HG03520 (cell line): ENCODE results near the gene TRAF2.
"Not testable (repeated sequence)": the region's sequence is repeated elsewhere in the genome, so short reads cannot be mapped to it uniquely, and the experiment has no call there.

Experiments
- ATAC-seq: cut with Tn5 transposase; IDR thresholded peaks from one replicate; pipeline ENCODE4 v1.9.1; 2021; ENCODE audit warnings: mild to moderate bottlenecking, moderate library complexity; ENCODE audit not compliant: unreplicated experiment

TRAF2 gene, protein sequence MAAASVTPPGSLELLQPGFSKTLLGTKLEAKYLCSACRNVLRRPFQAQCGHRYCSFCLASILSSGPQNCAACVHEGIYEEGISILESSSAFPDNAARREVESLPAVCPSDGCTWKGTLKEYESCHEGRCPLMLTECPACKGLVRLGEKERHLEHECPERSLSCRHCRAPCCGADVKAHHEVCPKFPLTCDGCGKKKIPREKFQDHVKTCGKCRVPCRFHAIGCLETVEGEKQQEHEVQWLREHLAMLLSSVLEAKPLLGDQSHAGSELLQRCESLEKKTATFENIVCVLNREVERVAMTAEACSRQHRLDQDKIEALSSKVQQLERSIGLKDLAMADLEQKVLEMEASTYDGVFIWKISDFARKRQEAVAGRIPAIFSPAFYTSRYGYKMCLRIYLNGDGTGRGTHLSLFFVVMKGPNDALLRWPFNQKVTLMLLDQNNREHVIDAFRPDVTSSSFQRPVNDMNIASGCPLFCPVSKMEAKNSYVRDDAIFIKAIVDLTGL

DNA sequence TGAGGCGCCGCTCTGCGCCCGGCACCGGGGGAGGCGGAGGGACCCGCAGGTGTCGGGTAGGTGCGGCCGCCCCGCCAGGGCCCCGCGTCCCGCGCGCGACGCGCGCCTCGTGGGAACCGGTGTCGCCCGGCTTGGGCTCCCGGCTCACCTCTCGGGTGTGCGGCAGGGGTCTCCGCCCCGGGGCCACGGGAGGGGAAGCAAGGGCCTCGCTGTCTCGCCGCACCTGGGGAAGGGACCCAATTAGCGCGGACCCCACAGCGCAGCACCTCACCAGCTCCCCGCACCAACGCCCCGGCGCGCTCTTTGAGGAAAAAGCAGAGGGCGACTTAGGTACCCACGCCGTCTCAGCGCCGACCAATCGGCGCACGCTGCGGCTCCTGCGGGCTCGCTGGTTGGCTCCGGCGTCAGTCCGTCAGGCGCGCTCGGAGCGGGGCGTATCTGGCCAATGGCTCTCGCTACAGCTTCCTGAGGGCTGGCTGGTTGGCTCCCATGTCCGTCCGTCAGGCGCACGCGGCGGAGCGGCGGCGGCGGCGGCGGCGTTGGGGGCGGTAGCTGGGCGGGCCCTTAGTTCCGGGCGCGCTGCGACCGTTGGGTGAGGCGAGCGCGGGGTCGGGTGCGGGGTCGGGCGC, at the start of gene TRAF2:
TRAF2 (plus strand) TSS at position 567 of the 629 bp plus-strand sequence. CDS start 12,225 bp downstream, outside the sequence.
- peak; percentile 83 for ATAC-seq

DNA sequence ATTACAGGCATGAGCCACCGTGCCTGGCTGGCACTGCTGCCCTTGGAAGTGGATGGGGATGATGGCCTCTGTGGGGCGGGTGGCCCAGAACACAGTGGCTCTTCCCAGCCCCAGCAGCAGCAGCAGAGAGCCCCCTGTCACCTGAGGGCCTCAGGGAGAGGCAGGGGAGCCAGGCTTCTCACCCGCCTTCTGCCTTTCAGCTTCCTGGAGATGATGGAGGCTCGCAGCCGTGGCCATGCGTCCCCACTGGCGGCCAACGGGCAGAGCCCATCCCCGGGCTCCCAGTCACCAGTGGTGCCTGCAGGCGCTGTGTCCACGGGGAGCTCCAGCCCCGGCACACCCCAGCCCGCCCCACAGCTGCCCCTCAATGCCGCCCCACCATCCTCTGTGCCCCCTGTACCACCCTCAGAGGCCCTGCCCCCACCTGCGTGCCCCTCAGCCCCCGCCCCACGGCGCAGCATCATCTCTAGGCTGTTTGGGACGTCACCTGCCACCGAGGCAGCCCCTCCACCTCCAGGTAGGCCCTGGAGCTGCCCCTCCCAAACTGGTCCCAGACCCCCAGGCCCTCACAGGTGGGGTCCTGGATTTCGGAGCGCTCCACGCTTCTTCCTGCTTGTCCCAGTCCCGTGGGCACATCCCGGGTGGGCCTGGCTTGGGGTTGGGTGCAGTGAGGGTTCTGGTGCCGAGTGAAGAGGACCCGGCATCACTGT, 49.0 kb upstream of the TRAF2 start:
- ATAC-seq: no peak

DNA sequence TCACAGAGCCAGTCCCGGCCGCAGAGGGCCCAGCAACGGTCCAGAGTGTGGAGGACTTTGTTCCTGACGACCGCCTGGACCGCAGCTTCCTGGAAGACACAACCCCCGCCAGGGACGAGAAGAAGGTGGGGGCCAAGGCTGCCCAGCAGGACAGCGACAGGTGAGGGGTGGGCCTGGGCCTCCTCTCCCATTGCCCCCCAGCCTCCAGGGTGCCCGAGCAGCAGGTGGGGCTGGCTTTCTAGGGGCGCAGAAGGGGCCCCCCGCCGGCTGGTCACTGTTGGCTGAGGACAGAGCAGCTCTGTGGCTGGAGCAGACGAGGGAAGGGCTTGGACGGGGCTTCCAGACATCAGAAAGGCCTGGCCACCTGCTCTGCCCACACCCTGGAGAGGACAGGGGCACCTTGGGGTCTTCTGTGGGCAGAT, 48.4 kb upstream of the TRAF2 start:
- not testable (repeated sequence) for ATAC-seq

DNA sequence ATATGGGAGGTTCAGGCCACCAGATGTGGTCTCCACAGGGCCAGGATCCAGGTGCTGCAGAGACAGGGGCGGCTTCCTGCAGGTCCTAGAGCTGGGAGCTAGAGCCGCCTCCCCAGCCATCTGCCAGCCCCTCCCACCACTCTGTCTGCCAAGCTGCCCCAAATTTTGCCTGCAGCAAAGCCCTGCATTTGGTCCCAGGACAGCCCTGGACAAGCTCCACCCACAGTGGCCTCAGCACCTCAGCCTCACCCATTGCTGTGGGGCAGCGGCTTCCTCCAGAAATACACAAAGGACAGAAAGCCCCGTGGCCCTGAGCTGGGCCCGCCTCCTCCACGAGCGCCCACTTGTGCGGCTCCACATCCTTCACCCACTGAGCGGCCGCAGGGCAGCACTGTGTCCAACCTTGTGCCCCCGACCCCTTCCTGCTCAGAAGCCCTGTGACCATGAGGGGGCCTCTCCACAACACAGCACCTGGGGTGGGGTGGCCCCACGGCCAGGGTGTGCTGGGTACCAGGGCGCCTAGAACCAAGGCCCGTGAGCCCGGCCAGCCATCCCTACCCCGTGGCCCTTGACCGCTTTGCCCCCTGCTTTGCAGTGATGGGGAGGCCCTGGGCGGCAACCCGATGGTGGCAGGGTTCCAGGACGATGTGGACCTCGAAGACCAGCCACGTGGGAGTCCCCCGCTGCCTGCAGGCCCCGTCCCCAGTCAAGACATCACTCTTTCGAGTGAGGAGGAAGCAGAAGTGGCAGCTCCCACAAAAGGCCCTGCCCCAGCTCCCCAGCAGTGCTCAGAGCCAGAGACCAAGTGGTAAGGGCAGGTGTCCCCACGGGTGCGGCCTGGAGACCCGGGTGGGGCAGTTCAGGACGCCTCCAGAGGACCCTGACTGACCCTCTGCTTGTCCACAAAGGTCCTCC, 47.7 kb upstream of the TRAF2 start:
- ATAC-seq: no peak

DNA sequence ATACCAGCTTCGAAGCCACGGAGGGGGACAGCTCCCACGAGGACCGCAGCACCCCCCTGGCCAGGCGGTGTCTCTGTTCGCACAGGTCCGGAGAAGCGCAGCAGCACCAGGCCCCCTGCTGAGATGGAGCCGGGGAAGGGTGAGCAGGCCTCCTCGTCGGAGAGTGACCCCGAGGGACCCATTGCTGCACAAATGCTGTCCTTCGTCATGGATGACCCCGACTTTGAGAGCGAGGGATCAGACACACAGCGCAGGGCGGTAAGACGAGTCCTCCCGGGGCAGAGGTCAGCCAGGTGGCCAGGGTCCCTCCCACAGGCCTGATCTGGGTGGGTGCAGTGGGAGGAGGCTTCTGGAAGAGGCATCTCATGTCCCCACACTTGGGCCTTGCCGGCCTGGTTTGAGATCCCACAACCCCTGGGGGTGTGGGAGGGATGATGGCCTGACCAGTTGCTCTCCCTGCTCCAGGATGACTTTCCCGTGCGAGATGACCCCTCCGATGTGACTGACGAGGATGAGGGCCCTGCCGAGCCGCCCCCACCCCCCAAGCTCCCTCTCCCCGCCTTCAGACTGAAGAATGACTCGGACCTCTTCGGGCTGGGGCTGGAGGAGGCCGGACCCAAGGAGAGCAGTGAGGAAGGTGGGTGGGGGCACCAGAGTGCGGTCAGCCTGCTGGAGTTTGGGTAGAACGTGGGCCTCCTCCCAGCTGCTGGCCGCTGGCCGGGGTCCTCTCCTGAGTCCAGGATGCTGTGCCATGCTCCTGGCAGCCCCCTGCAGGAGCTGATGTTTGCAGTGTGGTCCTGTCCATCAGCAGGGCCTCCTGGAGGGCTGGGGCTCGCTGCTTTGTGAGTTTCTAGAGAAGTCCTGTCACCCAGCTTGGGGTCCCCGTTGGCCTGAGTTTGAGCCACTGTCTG, 46.8 kb upstream of the TRAF2 start:
- ATAC-seq: no peak

DNA sequence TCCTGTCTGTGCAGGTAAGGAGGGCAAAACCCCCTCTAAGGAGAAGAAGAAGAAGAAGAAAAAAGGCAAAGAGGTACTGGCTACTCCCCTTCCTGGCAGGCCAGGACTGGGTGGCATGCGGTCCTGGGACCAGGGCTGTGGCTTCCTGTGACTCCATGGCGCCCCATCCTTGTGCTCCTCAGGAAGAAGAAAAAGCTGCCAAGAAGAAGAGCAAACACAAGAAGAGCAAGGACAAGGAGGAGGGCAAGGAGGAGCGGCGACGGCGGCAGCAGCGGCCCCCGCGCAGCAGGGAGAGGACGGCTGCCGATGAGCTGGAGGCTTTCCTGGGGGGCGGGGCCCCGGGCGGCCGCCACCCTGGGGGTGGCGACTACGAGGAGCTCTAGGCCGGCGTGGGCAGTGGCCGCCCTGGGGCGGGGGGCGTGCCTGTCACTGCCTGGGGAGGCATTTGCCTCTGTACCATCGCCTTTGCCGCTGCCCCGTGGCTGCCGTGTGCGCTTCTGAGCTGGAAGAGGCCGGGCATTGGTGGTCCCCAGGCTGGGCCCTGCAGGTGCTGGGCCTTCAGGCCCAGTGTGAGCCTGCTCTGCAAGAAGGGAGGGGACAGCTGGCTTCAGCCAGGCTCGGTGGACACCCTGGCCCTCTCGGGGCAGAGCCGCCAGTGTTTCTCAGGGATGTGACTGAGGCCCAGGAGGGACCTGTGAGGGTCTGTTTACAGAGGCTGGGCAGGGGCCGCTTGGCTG, 46.0 kb upstream of the TRAF2 start:
- no peak for ATAC-seq

DNA sequence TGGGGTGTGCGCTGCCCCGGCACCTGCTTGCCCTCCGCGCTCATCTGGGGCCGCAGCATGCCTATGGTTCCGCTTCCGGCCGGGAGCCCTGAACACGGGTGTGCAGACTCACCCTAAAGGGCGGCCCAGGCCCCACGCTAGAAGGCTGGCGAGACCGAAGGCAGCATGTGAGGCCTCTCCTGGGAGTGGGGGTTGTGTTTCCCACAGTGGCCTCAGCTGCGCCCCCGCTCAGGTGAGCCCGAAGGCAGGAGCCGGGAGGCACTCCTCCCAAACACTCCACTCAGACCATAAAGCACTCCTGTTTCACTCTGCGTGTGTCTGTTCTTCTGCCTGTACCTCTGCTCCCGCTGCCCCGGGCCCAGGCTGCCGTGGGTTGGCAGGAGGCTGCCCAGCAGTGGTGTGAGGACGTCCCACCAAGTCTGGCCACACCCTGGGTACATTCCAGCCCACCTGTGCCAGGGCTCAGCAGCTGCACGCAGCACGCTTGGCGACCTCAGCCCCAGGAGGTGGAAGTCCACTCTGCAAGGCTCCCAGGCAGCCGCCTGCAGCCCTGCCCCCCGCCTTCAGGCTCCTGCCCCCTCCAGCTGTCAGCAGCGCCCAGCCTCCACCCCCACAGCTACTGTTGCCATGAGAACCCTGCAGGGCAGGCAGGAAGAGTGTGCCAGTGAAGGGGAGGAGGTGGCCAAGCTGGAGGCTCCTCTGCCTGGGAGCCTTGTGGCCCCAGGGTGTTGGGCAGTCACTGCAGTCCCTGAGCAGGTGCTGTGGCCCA, 45.3 kb upstream of the TRAF2 start:
- no peak for ATAC-seq

DNA sequence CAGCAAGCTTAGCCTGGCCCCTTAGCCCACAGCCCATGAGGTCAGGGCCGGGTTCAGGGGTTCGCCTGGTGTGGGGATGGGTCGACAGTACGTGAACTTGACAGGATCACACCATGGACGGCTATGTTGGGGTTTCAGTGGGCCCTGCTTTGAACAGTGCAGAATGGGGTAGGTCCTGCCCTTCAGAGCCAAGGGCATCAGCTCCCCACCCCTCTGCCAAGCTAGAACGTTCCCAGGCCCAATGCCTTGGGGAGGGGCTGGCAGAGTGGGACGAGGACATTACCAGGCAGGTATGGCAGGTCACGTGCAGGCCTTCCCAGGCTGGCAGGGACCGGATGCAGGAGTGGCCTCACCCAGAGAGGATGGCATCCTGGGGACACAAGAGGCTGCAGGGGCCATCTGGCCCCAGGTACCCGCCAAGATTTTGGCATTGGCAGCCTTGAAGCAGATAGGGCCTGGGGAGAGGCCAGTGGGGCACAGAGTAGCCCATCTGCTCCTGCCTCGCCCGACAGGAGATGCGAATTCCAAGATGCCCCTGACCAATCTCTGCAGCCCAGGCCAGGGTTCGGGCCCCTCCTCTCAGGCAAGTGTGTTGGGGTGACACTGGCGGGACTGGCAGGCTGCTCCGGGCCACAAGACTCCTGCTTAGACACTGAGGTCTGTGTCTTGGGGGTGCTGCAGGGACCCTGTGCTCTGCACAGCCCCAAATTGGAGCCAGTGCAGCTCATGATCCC, 44.5 kb upstream of the TRAF2 start:
- ATAC-seq: not testable (repeated sequence)

DNA sequence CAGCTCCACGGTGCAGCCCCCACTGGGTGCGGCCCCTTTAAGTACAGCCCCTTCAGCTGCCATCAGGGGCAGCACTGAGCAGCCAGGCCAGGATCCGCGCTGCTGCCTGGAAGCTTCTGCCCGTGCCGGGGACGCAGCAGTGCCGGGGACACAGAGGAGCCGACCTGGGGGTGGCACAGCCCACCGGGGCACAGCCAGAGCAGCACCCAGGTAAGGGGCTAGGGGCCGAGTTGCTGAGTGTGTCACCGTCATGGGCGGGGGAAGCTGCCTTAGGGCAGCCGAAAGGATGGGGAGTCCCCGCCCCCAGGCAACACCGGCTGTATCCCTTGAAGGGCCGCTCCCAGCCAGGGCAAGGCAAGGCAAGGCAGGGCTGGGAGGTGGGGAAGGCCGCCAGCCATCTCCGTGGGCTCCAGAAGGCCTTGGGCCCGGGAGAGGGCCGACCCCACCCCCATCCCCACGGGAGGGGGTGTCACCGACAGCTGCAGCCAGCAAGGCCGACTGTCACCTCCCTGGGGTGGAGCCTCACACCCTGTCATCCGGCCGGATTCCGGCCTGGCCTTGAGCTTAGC, 43.9 kb upstream of the TRAF2 start, which contains the start of gene AJM1:
AJM1 (plus strand) TSS at position 99 of the 569 bp plus-strand sequence. CDS start 1,937 bp downstream, outside the sequence.
- peak; percentile 65 for ATAC-seq

DNA sequence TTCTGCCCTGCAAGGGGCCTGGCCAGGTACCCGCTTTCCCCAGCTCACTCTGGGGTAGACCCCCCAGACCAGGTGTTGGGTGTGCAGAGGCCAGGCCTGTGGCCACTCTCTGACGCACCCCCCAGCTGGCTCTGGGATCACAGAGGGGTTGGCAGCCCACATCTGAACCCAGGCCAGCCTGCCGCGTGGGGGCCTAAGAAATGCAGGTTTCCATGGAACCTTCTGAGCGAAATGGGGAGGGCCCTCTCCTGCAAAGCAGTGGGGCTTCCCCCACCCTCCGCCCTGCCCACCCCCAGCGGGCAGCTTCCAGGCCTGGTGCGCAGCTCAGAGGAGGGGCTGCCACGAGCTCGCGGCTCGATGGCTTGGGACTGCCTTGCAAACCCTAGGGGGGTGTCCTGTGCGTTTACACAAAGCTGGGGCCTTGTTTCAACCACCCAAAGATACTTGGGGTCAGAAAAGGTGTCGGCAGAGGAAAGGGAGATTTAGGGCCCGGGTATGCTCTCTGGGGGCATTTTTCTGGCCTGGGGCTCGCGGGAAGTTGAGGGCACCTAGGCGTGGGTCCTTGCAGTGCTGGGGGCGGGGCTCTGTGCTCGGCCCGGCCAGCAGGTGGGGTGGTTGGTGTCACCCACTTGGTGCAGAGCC, 43.0 kb upstream of the TRAF2 start:
- not testable (repeated sequence) for ATAC-seq

DNA sequence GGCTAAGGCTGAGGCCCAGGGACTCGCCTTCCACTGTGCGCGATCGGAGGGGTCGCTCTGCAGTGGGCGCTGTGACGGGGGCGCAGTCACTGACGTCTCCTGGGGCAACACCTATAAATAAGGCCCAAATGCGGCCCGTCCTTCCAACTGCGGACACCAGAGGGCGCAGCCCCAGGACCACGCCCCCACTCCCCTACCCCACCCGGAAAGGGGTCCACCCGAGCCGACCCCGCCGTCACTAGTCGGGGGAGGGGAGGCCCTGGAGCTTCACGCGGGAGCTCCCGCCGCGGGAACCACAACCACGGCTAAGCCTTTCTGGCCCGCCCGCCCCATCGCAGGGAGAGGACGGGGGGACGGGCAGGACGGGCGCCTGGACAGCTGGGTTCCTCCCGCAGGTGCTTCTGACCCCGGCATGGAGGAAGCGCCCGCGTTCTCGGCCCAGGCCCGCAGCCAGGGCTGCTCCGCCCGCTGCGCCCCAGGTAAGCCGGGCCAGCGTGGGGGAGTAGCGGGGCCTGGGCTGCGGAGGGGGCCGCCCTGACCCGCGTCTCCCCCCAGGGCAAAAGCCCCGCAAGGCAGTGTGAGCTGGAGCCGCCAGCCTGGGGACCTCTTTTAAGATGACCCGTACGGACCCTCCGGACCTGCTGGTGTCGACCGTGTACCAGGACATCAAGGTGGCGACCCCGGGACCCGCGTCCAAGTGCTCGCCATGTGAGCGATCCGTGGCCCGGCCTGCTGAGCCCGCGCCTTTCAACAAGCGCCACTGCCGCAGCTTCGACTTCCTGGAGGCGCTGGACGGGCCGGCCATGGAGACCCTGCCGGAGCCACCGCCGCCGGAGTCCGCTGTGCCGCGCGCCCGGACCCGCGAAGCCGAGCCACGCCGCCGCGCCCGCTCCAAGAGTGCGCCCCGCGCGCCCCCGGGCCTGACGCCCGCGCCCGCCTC, 42.2 kb upstream of the TRAF2 start:
- ATAC-seq: not testable (repeated sequence)

DNA sequence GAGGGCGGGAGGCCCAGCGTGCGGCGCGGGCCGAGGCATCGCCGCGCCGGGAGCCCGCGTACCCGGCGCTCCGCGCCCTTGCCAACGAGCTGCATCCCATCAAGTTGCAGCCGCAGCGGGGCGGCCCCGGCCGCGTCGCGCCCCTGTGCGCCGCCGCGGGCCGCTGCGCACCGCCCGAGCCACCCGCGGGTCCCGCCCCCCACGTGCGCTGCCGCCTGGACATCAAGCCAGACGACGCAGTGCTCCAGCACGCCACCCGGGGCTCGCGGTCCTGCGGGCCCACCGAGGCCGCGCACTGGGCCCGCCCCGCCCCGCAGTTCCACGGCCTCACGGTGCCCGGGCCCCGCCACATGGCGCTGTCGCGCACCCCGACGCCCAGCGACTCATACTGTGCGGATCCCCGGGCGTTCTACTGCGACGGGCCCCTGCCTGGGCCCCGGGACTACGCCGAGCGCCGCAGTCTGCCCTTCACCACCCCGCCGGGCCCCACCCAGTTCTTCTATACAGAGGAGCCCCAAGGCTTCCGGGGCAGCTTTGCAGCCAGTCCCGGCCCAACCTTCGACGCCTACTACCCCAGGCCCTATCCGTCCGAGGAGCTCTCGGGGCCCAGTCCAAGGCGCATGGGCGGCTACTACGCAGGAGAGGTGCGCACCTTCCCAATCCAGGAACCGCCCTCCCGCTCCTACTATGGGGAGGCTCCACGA, 41.4 kb upstream of the TRAF2 start:
- no peak for ATAC-seq

DNA sequence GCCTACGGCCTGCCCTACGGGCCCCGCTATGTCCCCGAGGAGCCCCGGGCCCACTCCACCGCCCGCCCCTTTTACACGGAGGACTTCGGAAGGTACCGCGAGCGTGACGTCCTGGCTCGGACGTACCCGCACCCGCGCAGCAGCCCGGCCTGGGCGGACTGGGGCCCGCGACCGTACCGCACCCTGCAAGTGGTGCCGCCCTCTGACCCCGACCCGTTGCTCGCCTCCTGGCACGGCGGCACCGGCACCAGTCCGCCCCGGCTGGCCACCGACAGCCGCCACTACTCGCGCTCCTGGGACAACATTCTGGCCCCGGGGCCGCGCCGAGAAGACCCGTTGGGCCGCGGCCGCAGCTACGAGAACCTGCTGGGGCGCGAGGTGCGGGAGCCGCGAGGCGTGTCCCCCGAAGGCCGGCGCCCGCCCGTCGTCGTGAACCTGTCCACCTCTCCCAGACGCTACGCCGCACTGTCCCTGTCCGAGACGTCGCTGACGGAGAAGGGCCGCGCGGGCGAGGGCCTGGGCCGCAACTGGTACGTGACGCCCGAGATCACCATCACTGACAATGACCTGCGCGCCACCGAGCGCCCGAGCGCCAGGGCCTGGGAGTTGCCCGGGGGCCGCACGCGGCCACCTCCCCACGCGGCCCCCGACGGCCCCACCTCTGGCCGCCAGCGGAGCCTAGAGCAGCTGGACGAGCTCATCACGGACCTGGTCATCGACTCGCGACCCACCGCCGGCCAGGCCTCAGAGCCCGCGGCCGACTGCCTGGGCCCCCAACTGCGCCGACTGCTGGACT, 40.7 kb upstream of the TRAF2 start:
- no peak for ATAC-seq
